Activated CD4-positive, alpha-beta memory T cell treated with anti-CD3 and anti-CD28 coated beads for 36 hours (primary cell): ENCODE results near the gene ANKRD33B. TPM values are rescaled to one million over a fixed set of nuclear protein-coding genes. Genes with fewer than 3 reads are reported as not detected.
"Not testable (repeated sequence)": the region's sequence is repeated elsewhere in the genome, so short reads cannot be mapped to it uniquely, and the experiment has no call there.

Source experiments
- CTCF ChIA-PET: fragments of 350-600 bp; sonication (Branson Sonifier 250); formaldehyde crosslinking; loops from one replicate; lab custom pipeline; 2021; ENCODE audit warnings: antibody characterized with exemption, inconsistent platforms; lab: Charles Lee
- POLR2A ChIA-PET: fragments of 350-600 bp; sonication (Branson Sonifier 250); formaldehyde crosslinking; loops from one replicate; lab custom pipeline; 2021; ENCODE audit warnings: antibody characterized with exemption; lab: Charles Lee
- DNase-seq: peaks from one replicate; pipeline ENCODE4 v3.0.0-alpha.2; 2020
- H3K27ac Mint-ChIP-seq: one replicate; pipeline ENCODE4 v1.8.0; 2021; ENCODE audit warnings: mixed read lengths
- H3K27me3 Mint-ChIP-seq: one replicate; pipeline ENCODE4 v1.8.0; 2021; ENCODE audit warnings: mixed read lengths
- H3K36me3 Mint-ChIP-seq: one replicate; pipeline ENCODE4 v1.8.0; 2021; ENCODE audit warnings: mixed read lengths
- H3K4me1 Mint-ChIP-seq: one replicate; pipeline ENCODE4 v1.8.0; 2021; ENCODE audit warnings: low read depth, mixed read lengths
- H3K4me3 Mint-ChIP-seq: one replicate; pipeline ENCODE4 v1.8.0; 2021; ENCODE audit warnings: mild to moderate bottlenecking, mixed read lengths
- H3K9me3 Mint-ChIP-seq: one replicate; pipeline ENCODE4 v1.8.0; 2021; ENCODE audit warnings: mixed read lengths
- intact Hi-C: fragments of 100-400 bp; cut with micrococcal nuclease; formaldehyde crosslinking; loops from one replicate; pipeline ENCODE4 v1.15.1; 2023
- total RNA-seq, 2 experiments: library from RNA; stranded (reverse); gene quantifications; one replicate each; pipeline ENCODE4 v1.2.3, GENCODE V29; 2021

The ANKRD33B gene
- total RNA-seq, 2 experiments from 2014 or later, result 9.9 to 10.0 TPM

DNA sequence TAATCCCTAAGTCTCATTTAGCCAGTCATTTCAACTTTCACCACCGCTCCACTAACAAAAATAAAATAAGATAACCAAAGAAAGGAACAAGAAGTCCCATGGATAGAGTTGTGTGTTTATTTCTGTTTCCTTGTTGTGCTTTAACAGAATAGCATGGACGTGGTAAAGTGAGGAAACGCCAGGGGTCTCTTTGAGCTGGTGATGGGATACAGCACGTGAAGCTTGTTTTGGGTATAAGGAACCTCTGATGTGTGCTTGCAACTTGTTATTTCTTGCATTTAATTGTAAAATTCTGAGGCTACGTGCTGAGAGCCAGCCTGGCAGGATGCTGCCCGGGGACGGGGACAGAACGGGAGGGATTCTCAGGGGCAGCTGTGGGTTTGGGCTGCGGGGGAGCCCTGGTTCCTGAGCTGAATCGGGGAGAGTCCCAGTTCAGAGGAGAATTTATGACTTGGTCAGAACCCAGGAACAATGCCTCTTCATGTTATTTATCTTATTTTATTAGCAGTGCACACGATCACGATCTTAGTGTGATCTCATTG, 63.4 kb downstream of the ANKRD33B start:
- Mint-ChIP-seq H3K36me3 (no peaks in the 10 kb centered on the region), H3K9me3 (peaks cover 3% of the 10 kb centered on the region), H3K27me3 (peaks cover 6% of the 10 kb centered on the region), H3K4me1 (peaks cover 39% of the 10 kb centered on the region), H3K27ac (peak overlapping the region; percentile 48), H3K4me3 (peak overlapping the region; percentile 69)
- ChIA-PET POLR2A (interaction anchor here (0.9 kb wide), 1 partner anchor 31 kb away, joined by 3 read pairs; no protein-coding TSS in a partner anchor), CTCF (interaction anchor here (0.6 to 6.1 kb wide), 63 partner anchors 7 to 376 kb away, joined by 3 to 154 read pairs (median 4); partner anchors contain the start of genes ANKRD33B, DAP and ROPN1L)
- intact Hi-C loops, result loop anchor here (1.0 kb wide), 1 partner anchor 62 kb away; no protein-coding TSS in a partner anchor
- DNase-seq, result peak; percentile 28

DNA sequence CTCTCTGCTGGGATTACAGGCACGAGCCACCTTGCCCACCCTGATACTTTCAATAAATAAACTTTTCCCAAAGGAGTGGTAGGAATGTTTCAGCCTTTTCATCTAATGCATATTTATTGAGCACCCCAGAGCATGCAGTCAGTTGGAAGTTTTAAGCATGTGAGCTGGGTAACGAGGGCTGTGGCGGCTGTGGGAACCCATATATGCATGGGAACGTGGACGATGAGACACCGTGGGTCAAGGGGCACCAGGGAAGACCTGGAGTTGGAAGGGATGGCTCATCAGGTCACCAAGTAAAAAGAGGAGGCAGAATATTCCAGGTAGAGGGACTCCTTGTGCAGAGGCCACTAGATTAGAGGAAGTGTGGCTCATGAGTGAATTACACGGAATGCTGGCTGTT, 64.7 kb downstream of the ANKRD33B start:
- Mint-ChIP-seq H3K4me3 (no peak overlapping the region), H3K4me1 (peaks cover 48% of the 10 kb centered on the region), H3K9me3 (peaks cover 3% of the 10 kb centered on the region), H3K27me3 (peaks cover 6% of the 10 kb centered on the region), H3K27ac (no peak overlapping the region), H3K36me3 (peaks cover 2% of the 10 kb centered on the region)
- DNase-seq, result no peak
- CTCF ChIA-PET, result interaction anchor here (0.7 to 6.1 kb wide), 17 partner anchors 8 to 344 kb away, joined by 3 to 154 read pairs (median 7); partner anchors contain the start of gene DAP
- POLR2A ChIA-PET, result interaction anchor here (1.3 kb wide), 1 partner anchor 57 kb away, joined by 3 read pairs; no protein-coding TSS in a partner anchor
- intact Hi-C loops, result loop anchor here (1.0 to 2.0 kb wide), 2 partner anchors 176 to 344 kb away; no protein-coding TSS in a partner anchor

- ChIA-PET CTCF (interaction anchor here (0.9 to 6.1 kb wide), 3 partner anchors 104 to 187 kb away, joined by 3 to 154 read pairs (median 3); no protein-coding TSS in a partner anchor), POLR2A (interaction anchor here (0.6 kb wide), 1 partner anchor 65 kb away, joined by 3 read pairs; the partner anchor contains the start of gene ANKRD33B)
- intact Hi-C loops, result loop anchor here (2.0 to 5.0 kb wide), 4 partner anchors 78 to 377 kb away; partner anchors contain the start of genes CCT5 and ROPN1L
- Mint-ChIP-seq H3K27me3 (peaks cover 6% of the 10 kb centered on the region), H3K27ac (no peak overlapping the region), H3K4me3 (no peak overlapping the region), H3K4me1 (peaks cover 59% of the 10 kb centered on the region), H3K9me3 (peaks cover 3% of the 10 kb centered on the region), H3K36me3 (peaks cover 2% of the 10 kb centered on the region)
- DNase-seq, result no peak
These were observed 65.8 kb downstream of the ANKRD33B start for GRCh38 chr5:10629682-10630081.

- H3K9me3 Mint-ChIP-seq, result peaks cover 3% of the 10 kb centered on the region
- DNase-seq, result no peak
- no peak overlapping the region for H3K27ac Mint-ChIP-seq
- ChIA-PET CTCF (interaction anchor here (6.1 kb wide), 1 partner anchor 179 kb away, joined by 154 read pairs; no protein-coding TSS in a partner anchor), POLR2A (interaction anchor here (0.6 kb wide), 1 partner anchor 66 kb away, joined by 3 read pairs; the partner anchor contains the start of gene ANKRD33B)
- intact Hi-C loops, result loop anchor here (5.0 kb wide), 3 partner anchors 77 to 378 kb away; partner anchors contain the start of genes CCT5 and ROPN1L
- H3K27me3 Mint-ChIP-seq, result peaks cover 6% of the 10 kb centered on the region
- no peak overlapping the region for H3K4me3 Mint-ChIP-seq
- peaks cover 2% of the 10 kb centered on the region for H3K36me3 Mint-ChIP-seq
- peaks cover 64% of the 10 kb centered on the region for H3K4me1 Mint-ChIP-seq
These were observed 66.3 kb downstream of the ANKRD33B start for GRCh38 chr5:10630126-10630525.

GRCh38 chr5:10630744-10631143, 66.9 kb downstream of the ANKRD33B start:
- H3K9me3 Mint-ChIP-seq, CTCF ChIA-PET, H3K27ac Mint-ChIP-seq, H3K4me3 Mint-ChIP-seq, H3K36me3 Mint-ChIP-seq, H3K27me3 Mint-ChIP-seq, DNase-seq, POLR2A ChIA-PET: not testable (repeated sequence)
- H3K4me1 Mint-ChIP-seq, result peaks cover 70% of the 10 kb centered on the region
- intact Hi-C loops, result loop anchor here (5.0 kb wide), 3 partner anchors 77 to 378 kb away; partner anchors contain the start of genes CCT5 and ROPN1L

GRCh38 chr5:10631316-10631996, 67.6 kb downstream of the ANKRD33B start:
- Mint-ChIP-seq H3K4me1 (peaks cover 77% of the 10 kb centered on the region), H3K27ac (peak overlapping the region; percentile 84), H3K9me3 (peaks cover 3% of the 10 kb centered on the region), H3K36me3 (peaks cover 2% of the 10 kb centered on the region), H3K27me3 (peaks cover 6% of the 10 kb centered on the region), H3K4me3 (peak overlapping the region; percentile 65)
- ChIA-PET POLR2A (no interaction called here), CTCF (interaction anchor here (0.9 to 1.6 kb wide), 3 partner anchors 58 to 189 kb away, joined by 3 to 5 read pairs (median 4); no protein-coding TSS in a partner anchor)
- intact Hi-C loops, result loop anchor here (5.0 kb wide), 3 partner anchors 76 to 379 kb away; partner anchors contain the start of genes CCT5 and ROPN1L
- DNase-seq, result no peak

GRCh38 chr5:10632110-10632761, 68.4 kb downstream of the ANKRD33B start:
- Mint-ChIP-seq H3K36me3 (peaks cover 2% of the 10 kb centered on the region), H3K9me3 (peaks cover 3% of the 10 kb centered on the region), H3K4me3 (peak overlapping the region; percentile 65), H3K4me1 (peaks cover 81% of the 10 kb centered on the region), H3K27me3 (peaks cover 6% of the 10 kb centered on the region), H3K27ac (peak overlapping the region; percentile 84)
- peak; percentile 89 for DNase-seq
- ChIA-PET POLR2A (interaction anchor here (0.8 to 1.8 kb wide), 3 partner anchors 129 to 279 kb away, joined by 3 to 8 read pairs (median 5); partner anchors contain the start of genes DAP and MARCHF6), CTCF (interaction anchor here (0.9 to 1.6 kb wide), 3 partner anchors 57 to 189 kb away, joined by 3 to 5 read pairs (median 4); no protein-coding TSS in a partner anchor)
- intact Hi-C loops, result loop anchor here (1.0 to 5.0 kb wide), 7 partner anchors 53 to 380 kb away; partner anchors contain the start of genes ANKRD33B, CCT5, DAP and ROPN1L

- intact Hi-C loops, result loop anchor here (2.0 to 5.0 kb wide), 7 partner anchors 37 to 381 kb away; partner anchors contain the start of genes ANKRD33B, CCT5, DAP and MARCHF6
- peaks cover 73% of the 10 kb centered on the region for H3K4me1 Mint-ChIP-seq
- ChIA-PET CTCF (interaction anchor here (1.2 kb wide), 1 partner anchor 214 kb away, joined by 3 read pairs; no protein-coding TSS in a partner anchor), POLR2A (interaction anchor here (0.7 to 1.8 kb wide), 4 partner anchors 70 to 383 kb away, joined by 3 to 5 read pairs (median 4); partner anchors contain the start of genes ANKRD33B, ATPSCKMT, CCT5 and DAP)
- peak overlapping the region; percentile 51 for H3K4me3 Mint-ChIP-seq
- peaks cover 6% of the 10 kb centered on the region for H3K9me3 Mint-ChIP-seq
- H3K27ac Mint-ChIP-seq, result peak overlapping the region; percentile 98
- DNase-seq, result peak; percentile 80
- peaks cover 6% of the 10 kb centered on the region for H3K27me3 Mint-ChIP-seq
- H3K36me3 Mint-ChIP-seq, result peaks cover 9% of the 10 kb centered on the region
These were observed 69.6 kb downstream of the ANKRD33B start for GRCh38 chr5:10633271-10634049.

DNA sequence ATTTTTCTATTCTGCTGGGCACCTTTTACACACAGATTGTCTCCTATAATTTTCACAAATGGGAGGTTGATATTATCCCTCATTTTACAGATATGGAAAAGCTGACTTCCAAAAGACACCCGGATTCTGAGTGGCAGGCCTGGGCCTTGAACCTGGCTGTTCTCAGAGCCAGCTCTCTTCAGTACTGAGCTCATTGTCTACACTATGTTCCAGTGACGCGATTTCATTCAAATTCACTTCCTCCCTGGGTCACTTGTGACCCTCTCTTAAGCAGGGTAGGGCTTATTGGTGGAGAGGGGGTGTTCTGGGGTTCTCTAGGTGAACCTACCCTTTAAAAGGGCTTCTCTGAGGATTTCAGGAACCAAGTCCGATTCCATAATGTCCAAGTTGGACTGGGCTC, 70.2 kb downstream of the ANKRD33B start:
- Mint-ChIP-seq H3K27ac (peak overlapping the region; percentile 98), H3K4me3 (peak overlapping the region; percentile 38), H3K36me3 (peaks cover 12% of the 10 kb centered on the region), H3K9me3 (peaks cover 9% of the 10 kb centered on the region), H3K4me1 (peaks cover 71% of the 10 kb centered on the region), H3K27me3 (peaks cover 6% of the 10 kb centered on the region)
- POLR2A ChIA-PET, result interaction anchor here (1.1 to 1.8 kb wide), 4 partner anchors 57 to 281 kb away, joined by 3 to 7 read pairs (median 4); partner anchors contain the start of genes ANKRD33B and MARCHF6
- CTCF ChIA-PET, result interaction anchor here (0.8 to 1.8 kb wide), 4 partner anchors 50 to 279 kb away, joined by 3 to 5 read pairs (median 3); no protein-coding TSS in a partner anchor
- intact Hi-C loops, result loop anchor here (2.0 to 5.0 kb wide), 5 partner anchors 37 to 382 kb away; partner anchors contain the start of genes CCT5, MARCHF6 and ROPN1L
- peak; percentile 25 for DNase-seq

GRCh38 chr5:10634562-10634961, 70.7 kb downstream of the ANKRD33B start:
- H3K36me3 Mint-ChIP-seq, result peaks cover 12% of the 10 kb centered on the region
- H3K27me3 Mint-ChIP-seq, result peaks cover 3% of the 10 kb centered on the region
- H3K4me1 Mint-ChIP-seq, result peaks cover 68% of the 10 kb centered on the region
- H3K27ac Mint-ChIP-seq, result peak overlapping the region; percentile 98
- intact Hi-C loops, result loop anchor here (2.0 to 5.0 kb wide), 5 partner anchors 38 to 382 kb away; partner anchors contain the start of genes CCT5, MARCHF6 and ROPN1L
- H3K9me3 Mint-ChIP-seq, result peaks cover 9% of the 10 kb centered on the region
- DNase-seq, result peak; percentile 55
- no peak overlapping the region for H3K4me3 Mint-ChIP-seq
- CTCF ChIA-PET, result interaction anchor here (0.8 to 1.8 kb wide), 5 partner anchors 50 to 280 kb away, joined by 3 to 6 read pairs (median 3); no protein-coding TSS in a partner anchor
- POLR2A ChIA-PET, result interaction anchor here (1.2 to 1.8 kb wide), 4 partner anchors 57 to 281 kb away, joined by 3 to 7 read pairs (median 4); partner anchors contain the start of genes ANKRD33B and MARCHF6
